ENCODE data around the gene OST4. TPM values are rescaled to one million over a fixed set of nuclear protein-coding genes. Genes with fewer than 3 reads are reported as not detected.

The OST4 gene
- total RNA-seq, 1 donor from 2014 or later: 248 TPM

- TF ChIP-seq CTCF (IDR thresholded peaks at IDR 0.05): no peak
- peaks cover 20% of the 10 kb centered on the region for H3K4me1 ChIP-seq
- H3K4me3 ChIP-seq: no peak overlapping the region
- intact Hi-C loops (cut with DNase I): no loop called here
- no peak for DNase-seq
- H3K9me3 ChIP-seq: no peaks in the 10 kb centered on the region
- no peak overlapping the region for H3K27ac ChIP-seq
- peaks cover 37% of the 10 kb centered on the region for H3K36me3 ChIP-seq
- ATAC-seq: no peak
- H3K27me3 ChIP-seq: no peaks in the 10 kb centered on the region
These were observed 4.1 kb downstream of the OST4 start for GRCh38 chr2:27067385-27067784.

- Histone ChIP-seq H3K4me3 (no peak overlapping the region), H3K9me3 (no peaks in the 10 kb centered on the region), H3K4me1 (peaks cover 9% of the 10 kb centered on the region), H3K27me3 (no peaks in the 10 kb centered on the region), H3K36me3 (peaks cover 36% of the 10 kb centered on the region), H3K27ac (no peak overlapping the region)
- DNase-seq (no peak), ATAC-seq (no peak)
- intact Hi-C loops (cut with DNase I): no loop called here
- no peak for TF ChIP-seq CTCF (IDR thresholded peaks at IDR 0.05)
These were observed 6.3 kb downstream of the OST4 start for GRCh38 chr2:27065128-27065527.

- Histone ChIP-seq H3K27me3 (no peaks in the 10 kb centered on the region), H3K9me3 (no peaks in the 10 kb centered on the region), H3K4me3 (no peak overlapping the region), H3K27ac (no peak overlapping the region), H3K36me3 (peaks cover 31% of the 10 kb centered on the region), H3K4me1 (no peaks in the 10 kb centered on the region)
- ATAC-seq (no peak), DNase-seq (no peak)
- intact Hi-C loops (cut with DNase I): no loop called here
- TF ChIP-seq CTCF (IDR thresholded peaks at IDR 0.05): no peak
These were observed 11.1 kb downstream of the OST4 start for GRCh38 chr2:27060323-27060722.

GRCh38 chr2:27059141-27059820 lies 12.2 kb downstream of the OST4 start:
- Histone ChIP-seq H3K27me3 (no peaks in the 10 kb centered on the region), H3K4me1 (no peaks in the 10 kb centered on the region), H3K4me3 (no peak overlapping the region), H3K27ac (no peak overlapping the region), H3K36me3 (peaks cover 39% of the 10 kb centered on the region), H3K9me3 (no peaks in the 10 kb centered on the region)
- ATAC-seq (no peak), DNase-seq (no peak)
- no peak for TF ChIP-seq CTCF (IDR thresholded peaks at IDR 0.05)
- intact Hi-C loops (cut with DNase I): no loop called here

- H3K27me3 ChIP-seq: no peaks in the 10 kb centered on the region
- no peak overlapping the region for H3K4me3 ChIP-seq
- intact Hi-C loops (cut with DNase I): no loop called here
- ATAC-seq (no peak), DNase-seq (no peak)
- H3K9me3 ChIP-seq: no peaks in the 10 kb centered on the region
- H3K36me3 ChIP-seq: peaks cover 50% of the 10 kb centered on the region
- no peak for TF ChIP-seq CTCF (IDR thresholded peaks at IDR 0.05)
- no peak overlapping the region for H3K27ac ChIP-seq
- H3K4me1 ChIP-seq: no peaks in the 10 kb centered on the region
These were observed 13.2 kb downstream of the OST4 start for GRCh38 chr2:27058210-27058609.

GRCh38 chr2:27057184-27057583 lies 14.3 kb downstream of the OST4 start:
- no peak overlapping the region for H3K27ac ChIP-seq
- H3K4me1 ChIP-seq: peaks cover 2% of the 10 kb centered on the region
- H3K4me3 ChIP-seq: no peak overlapping the region
- intact Hi-C loops (cut with DNase I): no loop called here
- no peak for ATAC-seq
- H3K9me3 ChIP-seq: no peaks in the 10 kb centered on the region
- peaks cover 50% of the 10 kb centered on the region for H3K36me3 ChIP-seq
- TF ChIP-seq CTCF (IDR thresholded peaks at IDR 0.05): no peak
- H3K27me3 ChIP-seq: no peaks in the 10 kb centered on the region
- no peak for DNase-seq

Data from upper lobe of right lung (tissue), 1 donor.